GM23338 (cell line): ENCODE data around the gene MAGI1. TPM values are rescaled to one million over a fixed set of nuclear protein-coding genes. Genes with fewer than 3 reads are reported as not detected.

Source experiments
- ATAC-seq: fragments of 200-7000 bp; cut with Tn5 transposase; 3 replicates; pipeline ENCODE4 v1.9.1; 2020
- DNase-seq: peaks from one replicate; pipeline ENCODE4 v3.0.0-alpha.2; 2015; ENCODE audit warnings: low spot score
- H2AFZ ChIP-seq: fragments of 200-600 bp; sonication (generic); 2 replicates; pipeline ENCODE4 v1.8.0; 2016; ENCODE audit warnings: antibody characterized with exemption, mild to moderate bottlenecking, moderate library complexity
- H3F3A ChIP-seq: fragments of 200-600 bp; sonication (generic); replicated peaks from 2 replicates; pipeline ENCODE4 v1.8.0; 2017; ENCODE audit warnings: antibody characterized with exemption, mixed run types, low read depth
- H3K27ac ChIP-seq: fragments of 200-600 bp; sonication (generic); 2 replicates; pipeline ENCODE4 v1.6.1; 2016; ENCODE audit warnings: low read depth
- H3K27me3 ChIP-seq: fragments of 200-600 bp; sonication (generic); 2 replicates; pipeline ENCODE4 v1.8.0; 2016; ENCODE audit warnings: mild to moderate bottlenecking, mixed run types, moderate library complexity; ENCODE audit not compliant: insufficient read depth
- H3K36me3 ChIP-seq: fragments of 200-600 bp; sonication (generic); 2 replicates; pipeline ENCODE4 v1.8.0; 2016; ENCODE audit warnings: mild to moderate bottlenecking; ENCODE audit not compliant: insufficient read depth
- H3K4me1 ChIP-seq: fragments of 200-600 bp; sonication (generic); 2 replicates; pipeline ENCODE4 v1.8.0; 2016; ENCODE audit warnings: mild to moderate bottlenecking, moderate library complexity; ENCODE audit not compliant: insufficient read depth
- H3K4me2 ChIP-seq: fragments of 200-600 bp; sonication (generic); 2 replicates; pipeline ENCODE4 v1.7.1; 2017; ENCODE audit warnings: mixed run types
- H3K4me3 ChIP-seq: fragments of 200-600 bp; sonication (generic); 2 replicates; pipeline ENCODE4 v1.6.1; 2016; ENCODE audit warnings: mixed run types
- H3K79me2 ChIP-seq: fragments of 200-600 bp; sonication (generic); replicated peaks from 2 replicates; pipeline ENCODE4 v1.8.0; 2017; ENCODE audit warnings: mild to moderate bottlenecking; ENCODE audit not compliant: insufficient read depth
- H3K9me2 ChIP-seq: fragments of 200-600 bp; sonication (generic); 2 replicates; pipeline ENCODE4 v1.8.0; 2017; ENCODE audit not compliant: insufficient read depth
- H4K20me1 ChIP-seq: fragments of 200-600 bp; sonication (generic); replicated peaks from 2 replicates; pipeline ENCODE4 v1.8.0; 2017; ENCODE audit warnings: mild to moderate bottlenecking; ENCODE audit not compliant: insufficient read depth
- H3K27ac Mint-ChIP-seq: 2 replicates; pipeline ENCODE4 v1.8.0; 2020; ENCODE audit warnings: inconsistent platforms, mild to moderate bottlenecking, moderate library complexity, mixed read lengths
- H3K27me3 Mint-ChIP-seq: 3 replicates; pipeline ENCODE4 v1.8.0; 2022; ENCODE audit warnings: low read depth, mild to moderate bottlenecking, moderate library complexity, mixed read lengths, inconsistent platforms; ENCODE audit not compliant: insufficient read depth, poor library complexity
- H3K36me3 Mint-ChIP-seq: 3 replicates; pipeline ENCODE4 v1.8.0; 2021; ENCODE audit warnings: low read depth, mild to moderate bottlenecking, inconsistent platforms, moderate library complexity, mixed read lengths
- H3K4me1 Mint-ChIP-seq: 3 replicates; pipeline ENCODE4 v1.8.0; 2020; ENCODE audit warnings: mild to moderate bottlenecking, inconsistent platforms, mixed read lengths
- H3K4me3 Mint-ChIP-seq: 3 replicates; pipeline ENCODE4 v1.8.0; 2021; ENCODE audit warnings: moderate library complexity, mild to moderate bottlenecking, inconsistent platforms, mixed read lengths
- H3K9me3 Mint-ChIP-seq: 3 replicates; pipeline ENCODE4 v1.8.0; 2020; ENCODE audit warnings: moderate library complexity, mild to moderate bottlenecking, inconsistent platforms, mixed read lengths
- CREB1 ChIP-seq: fragments of 250-450 bp; sonication (Bioruptor Pico); IDR thresholded peaks from 2 replicates; pipeline ENCODE4 v1.5.0; 2020; ENCODE audit warnings: low read depth, mild to moderate bottlenecking, moderate library complexity
- EZH2 ChIP-seq: fragments of 200-600 bp; sonication (generic); IDR thresholded peaks from one replicate; pipeline ENCODE4 v1.8.0; 2017; ENCODE audit warnings: antibody characterized with exemption, mild to moderate bottlenecking, low read depth; ENCODE audit not compliant: unreplicated experiment
- NANOG ChIP-seq: IDR thresholded peaks from 2 replicates; pipeline ENCODE4 v1.6.1; 2016; ENCODE audit warnings: antibody characterized with exemption, borderline replicate concordance
- ZNF114 ChIP-seq: fragments of 250-450 bp; sonication (Bioruptor Pico); IDR thresholded peaks from 2 replicates; pipeline ENCODE4 v1.5.0; 2020; ENCODE audit warnings: mild to moderate bottlenecking, moderate library complexity
- ZNF331 ChIP-seq: fragments of 250-450 bp; sonication (Bioruptor Pico); IDR thresholded peaks from 2 replicates; pipeline ENCODE4 v1.5.0; 2020; ENCODE audit warnings: low read depth, mild to moderate bottlenecking, moderate library complexity
- polyA plus RNA-seq: library from polyadenylated mRNA; unstranded; fragments of >200 nt; fragmentation: Nextera tagmentation; extraction: Ambion mirVana; gene quantifications from 2 replicates; pipeline ENCODE4 v1.2.1, GENCODE V29; 2016
- total RNA-seq: library from RNA; depleted of rRNA; stranded (reverse); fragments of >200 nt; shearing (Covaris generic); gene quantifications from 2 replicates; pipeline ENCODE4 v1.2.3, GENCODE V29; 2014
- TF ChIP-seq, protein P1 (sequence below): fragments of 250-450 bp; sonication (Bioruptor Pico); IDR thresholded peaks from 2 replicates; pipeline ENCODE4 v1.5.0; 2020; ENCODE audit warnings: mild to moderate bottlenecking, moderate library complexity
- TF ChIP-seq, protein P2 (sequence below), 2 experiments: fragments of 200-600 bp in 1 of 2; sonication (generic) in 1 of 2; conservative IDR thresholded peaks; 2 replicates each; pipeline versions ENCODE4 v1.5.1 to v1.6.1; 2016 to 2017; ENCODE audit warnings: antibody characterized with exemption in 2 of 2, low read depth in 2 of 2, mild to moderate bottlenecking in 2 of 2, moderate library complexity in 1 of 2

Gene MAGI1
- total and polyA plus RNA-seq, 2 experiments from 2014 or later, result 27.4 to 71.2 TPM

- TF ChIP-seq, protein P1, sequence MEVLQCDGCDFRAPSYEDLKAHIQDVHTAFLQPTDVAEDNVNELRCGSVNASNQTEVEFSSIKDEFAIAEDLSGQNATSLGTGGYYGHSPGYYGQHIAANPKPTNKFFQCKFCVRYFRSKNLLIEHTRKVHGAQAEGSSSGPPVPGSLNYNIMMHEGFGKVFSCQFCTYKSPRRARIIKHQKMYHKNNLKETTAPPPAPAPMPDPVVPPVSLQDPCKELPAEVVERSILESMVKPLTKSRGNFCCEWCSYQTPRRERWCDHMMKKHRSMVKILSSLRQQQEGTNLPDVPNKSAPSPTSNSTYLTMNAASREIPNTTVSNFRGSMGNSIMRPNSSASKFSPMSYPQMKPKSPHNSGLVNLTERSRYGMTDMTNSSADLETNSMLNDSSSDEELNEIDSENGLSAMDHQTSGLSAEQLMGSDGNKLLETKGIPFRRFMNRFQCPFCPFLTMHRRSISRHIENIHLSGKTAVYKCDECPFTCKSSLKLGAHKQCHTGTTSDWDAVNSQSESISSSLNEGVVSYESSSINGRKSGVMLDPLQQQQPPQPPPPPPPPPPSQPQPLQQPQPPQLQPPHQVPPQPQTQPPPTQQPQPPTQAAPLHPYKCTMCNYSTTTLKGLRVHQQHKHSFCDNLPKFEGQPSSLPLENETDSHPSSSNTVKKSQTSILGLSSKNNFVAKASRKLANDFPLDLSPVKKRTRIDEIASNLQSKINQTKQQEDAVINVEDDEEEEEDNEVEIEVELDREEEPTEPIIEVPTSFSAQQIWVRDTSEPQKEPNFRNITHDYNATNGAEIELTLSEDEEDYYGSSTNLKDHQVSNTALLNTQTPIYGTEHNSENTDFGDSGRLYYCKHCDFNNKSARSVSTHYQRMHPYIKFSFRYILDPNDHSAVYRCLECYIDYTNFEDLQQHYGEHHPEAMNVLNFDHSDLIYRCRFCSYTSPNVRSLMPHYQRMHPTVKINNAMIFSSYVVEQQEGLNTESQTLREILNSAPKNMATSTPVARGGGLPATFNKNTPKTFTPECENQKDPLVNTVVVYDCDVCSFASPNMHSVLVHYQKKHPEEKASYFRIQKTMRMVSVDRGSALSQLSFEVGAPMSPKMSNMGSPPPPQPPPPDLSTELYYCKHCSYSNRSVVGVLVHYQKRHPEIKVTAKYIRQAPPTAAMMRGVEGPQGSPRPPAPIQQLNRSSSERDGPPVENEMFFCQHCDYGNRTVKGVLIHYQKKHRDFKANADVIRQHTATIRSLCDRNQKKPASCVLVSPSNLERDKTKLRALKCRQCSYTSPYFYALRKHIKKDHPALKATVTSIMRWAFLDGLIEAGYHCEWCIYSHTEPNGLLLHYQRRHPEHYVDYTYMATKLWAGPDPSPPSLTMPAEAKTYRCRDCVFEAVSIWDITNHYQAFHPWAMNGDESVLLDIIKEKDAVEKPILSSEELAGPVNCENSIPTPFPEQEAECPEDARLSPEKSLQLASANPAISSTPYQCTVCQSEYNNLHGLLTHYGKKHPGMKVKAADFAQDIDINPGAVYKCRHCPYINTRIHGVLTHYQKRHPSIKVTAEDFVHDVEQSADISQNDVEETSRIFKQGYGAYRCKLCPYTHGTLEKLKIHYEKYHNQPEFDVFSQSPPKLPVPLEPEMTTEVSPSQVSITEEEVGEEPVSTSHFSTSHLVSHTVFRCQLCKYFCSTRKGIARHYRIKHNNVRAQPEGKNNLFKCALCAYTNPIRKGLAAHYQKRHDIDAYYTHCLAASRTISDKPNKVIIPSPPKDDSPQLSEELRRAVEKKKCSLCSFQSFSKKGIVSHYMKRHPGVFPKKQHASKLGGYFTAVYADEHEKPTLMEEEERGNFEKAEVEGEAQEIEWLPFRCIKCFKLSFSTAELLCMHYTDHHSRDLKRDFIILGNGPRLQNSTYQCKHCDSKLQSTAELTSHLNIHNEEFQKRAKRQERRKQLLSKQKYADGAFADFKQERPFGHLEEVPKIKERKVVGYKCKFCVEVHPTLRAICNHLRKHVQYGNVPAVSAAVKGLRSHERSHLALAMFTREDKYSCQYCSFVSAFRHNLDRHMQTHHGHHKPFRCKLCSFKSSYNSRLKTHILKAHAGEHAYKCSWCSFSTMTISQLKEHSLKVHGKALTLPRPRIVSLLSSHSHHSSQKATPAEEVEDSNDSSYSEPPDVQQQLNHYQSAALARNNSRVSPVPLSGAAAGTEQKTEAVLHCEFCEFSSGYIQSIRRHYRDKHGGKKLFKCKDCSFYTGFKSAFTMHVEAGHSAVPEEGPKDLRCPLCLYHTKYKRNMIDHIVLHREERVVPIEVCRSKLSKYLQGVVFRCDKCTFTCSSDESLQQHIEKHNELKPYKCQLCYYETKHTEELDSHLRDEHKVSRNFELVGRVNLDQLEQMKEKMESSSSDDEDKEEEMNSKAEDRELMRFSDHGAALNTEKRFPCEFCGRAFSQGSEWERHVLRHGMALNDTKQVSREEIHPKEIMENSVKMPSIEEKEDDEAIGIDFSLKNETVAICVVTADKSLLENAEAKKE (CRISPR knock-in tag), result no peak
- no peak for TF ChIP-seq ZNF114 (CRISPR knock-in tag)
Measured at GRCh38 chr3:65615329-65615728, 423.4 kb downstream of the MAGI1 start (continued).

DNA sequence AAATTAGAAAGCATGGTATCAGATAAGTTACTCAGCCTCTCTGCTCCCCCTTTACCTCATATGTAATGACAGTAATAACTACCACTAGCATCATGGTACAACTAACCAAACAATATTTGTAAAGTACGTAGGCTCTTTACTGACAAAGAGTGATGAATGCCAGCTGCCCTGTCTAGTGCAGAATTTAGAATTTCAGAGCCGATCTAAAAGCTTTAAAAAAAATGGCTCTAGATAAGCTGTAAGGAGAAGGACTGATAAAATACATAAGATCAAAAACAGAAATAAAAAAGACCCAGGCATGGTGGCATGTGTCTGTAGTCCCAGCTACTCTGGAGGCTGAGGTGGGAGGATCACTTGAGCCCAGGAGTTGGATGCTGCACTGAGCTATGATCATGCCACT is 424.1 kb downstream of the MAGI1 start:
- H3K79me2 ChIP-seq, result no peaks in the 10 kb centered on the region; the same call in 1 of the 2 replicates
- no peaks in the 10 kb centered on the region for H3F3A ChIP-seq
- Mint-ChIP-seq H3K27me3 (peaks cover 3% of the 10 kb centered on the region), H3K27ac (no peak overlapping the region), H3K36me3 (no peaks in the 10 kb centered on the region), H3K4me1 (peaks cover 27% of the 10 kb centered on the region), H3K4me3 (no peak overlapping the region), H3K9me3 (no peaks in the 10 kb centered on the region)
- no peaks in the 10 kb centered on the region for H3K9me2 ChIP-seq
- ATAC-seq (no peak), DNase-seq (no peak)
- H2AFZ ChIP-seq, result no peak overlapping the region
- H3K4me2 ChIP-seq, result no peak overlapping the region
- no peaks in the 10 kb centered on the region for H3K27me3 ChIP-seq
- H3K36me3 ChIP-seq, result no peaks in the 10 kb centered on the region
- no peak overlapping the region for H3K4me3 ChIP-seq
- no peaks in the 10 kb centered on the region for H4K20me1 ChIP-seq
- H3K27ac ChIP-seq, result no peak overlapping the region
- H3K4me1 ChIP-seq, result peaks cover 14% of the 10 kb centered on the region
- TF ChIP-seq EZH2, result no peak
- TF ChIP-seq, protein P1 (CRISPR knock-in tag), result no peak
- TF ChIP-seq, protein P2, sequence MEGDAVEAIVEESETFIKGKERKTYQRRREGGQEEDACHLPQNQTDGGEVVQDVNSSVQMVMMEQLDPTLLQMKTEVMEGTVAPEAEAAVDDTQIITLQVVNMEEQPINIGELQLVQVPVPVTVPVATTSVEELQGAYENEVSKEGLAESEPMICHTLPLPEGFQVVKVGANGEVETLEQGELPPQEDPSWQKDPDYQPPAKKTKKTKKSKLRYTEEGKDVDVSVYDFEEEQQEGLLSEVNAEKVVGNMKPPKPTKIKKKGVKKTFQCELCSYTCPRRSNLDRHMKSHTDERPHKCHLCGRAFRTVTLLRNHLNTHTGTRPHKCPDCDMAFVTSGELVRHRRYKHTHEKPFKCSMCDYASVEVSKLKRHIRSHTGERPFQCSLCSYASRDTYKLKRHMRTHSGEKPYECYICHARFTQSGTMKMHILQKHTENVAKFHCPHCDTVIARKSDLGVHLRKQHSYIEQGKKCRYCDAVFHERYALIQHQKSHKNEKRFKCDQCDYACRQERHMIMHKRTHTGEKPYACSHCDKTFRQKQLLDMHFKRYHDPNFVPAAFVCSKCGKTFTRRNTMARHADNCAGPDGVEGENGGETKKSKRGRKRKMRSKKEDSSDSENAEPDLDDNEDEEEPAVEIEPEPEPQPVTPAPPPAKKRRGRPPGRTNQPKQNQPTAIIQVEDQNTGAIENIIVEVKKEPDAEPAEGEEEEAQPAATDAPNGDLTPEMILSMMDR (conservative IDR thresholded peaks at IDR 0.05; ENCODE audit: low read depth in 2 of 2), result no peak
- no peak for TF ChIP-seq ZNF114 (CRISPR knock-in tag)
- no peak for TF ChIP-seq ZNF331 (CRISPR knock-in tag)
- TF ChIP-seq NANOG, result no peak
- no peak for TF ChIP-seq CREB1 (CRISPR knock-in tag)
